Activated naive CD8-positive, alpha-beta T cell treated with anti-CD3 and anti-CD28 coated beads, Interleukin-2, amount 50 U/mL, for 24 hours (primary cell): ENCODE data around the gene ADGRA1.
A peak's percentile ranks its signal among the peaks of the same experiment; 100 is the strongest.

Source experiments
- ATAC-seq: fragments of 150-1000 bp; cut with Tn5 transposase; one replicate; pipeline ENCODE4 v1.10.0; 2021
- DNase-seq: peaks from one replicate; pipeline ENCODE4 v3.0.0; 2021
- H3K27ac Mint-ChIP-seq: one replicate; pipeline ENCODE4 v1.8.0; 2021; ENCODE audit warnings: mild to moderate bottlenecking, mixed read lengths
- H3K27me3 Mint-ChIP-seq: one replicate; pipeline ENCODE4 v1.8.0; 2021; ENCODE audit warnings: mixed read lengths
- H3K36me3 Mint-ChIP-seq: one replicate; pipeline ENCODE4 v1.8.0; 2021; ENCODE audit warnings: low read depth, mixed read lengths
- H3K4me1 Mint-ChIP-seq: one replicate; pipeline ENCODE4 v1.8.0; 2021; ENCODE audit warnings: mixed read lengths
- H3K4me3 Mint-ChIP-seq: one replicate; pipeline ENCODE4 v1.8.0; 2021; ENCODE audit warnings: mild to moderate bottlenecking, moderate library complexity, mixed read lengths
- H3K9me3 Mint-ChIP-seq: one replicate; pipeline ENCODE4 v1.8.0; 2021; ENCODE audit warnings: mixed read lengths

The ADGRA1 gene

GRCh38 chr10:133176546-133176945, 88.8 kb downstream of the ADGRA1 start:
- no peak overlapping the region for H3K4me3 Mint-ChIP-seq
- H3K4me1 Mint-ChIP-seq: no peaks in the 10 kb centered on the region
- H3K9me3 Mint-ChIP-seq: peaks cover 12% of the 10 kb centered on the region
- H3K36me3 Mint-ChIP-seq: peaks cover 5% of the 10 kb centered on the region
- H3K27me3 Mint-ChIP-seq: peaks cover 8% of the 10 kb centered on the region
- ATAC-seq (no peak), DNase-seq (no peak)
- no peak overlapping the region for H3K27ac Mint-ChIP-seq

- H3K36me3 Mint-ChIP-seq: peaks cover 5% of the 10 kb centered on the region
- no peaks in the 10 kb centered on the region for H3K4me1 Mint-ChIP-seq
- peaks cover 7% of the 10 kb centered on the region for H3K27me3 Mint-ChIP-seq
- H3K9me3 Mint-ChIP-seq: peaks cover 12% of the 10 kb centered on the region
- H3K4me3 Mint-ChIP-seq: no peak overlapping the region
- H3K27ac Mint-ChIP-seq: peak overlapping the region; percentile 6
- ATAC-seq (no peak), DNase-seq (no peak)
These were observed 89.8 kb downstream of the ADGRA1 start for GRCh38 chr10:133177380-133178157.

- Mint-ChIP-seq H3K36me3 (peaks cover 5% of the 10 kb centered on the region), H3K27me3 (peaks cover 2% of the 10 kb centered on the region), H3K27ac (no peak overlapping the region), H3K9me3 (peaks cover 12% of the 10 kb centered on the region), H3K4me3 (no peak overlapping the region), H3K4me1 (no peaks in the 10 kb centered on the region)
- DNase-seq (no peak), ATAC-seq (no peak)
These were observed 90.8 kb downstream of the ADGRA1 start for GRCh38 chr10:133178357-133179127.

GRCh38 chr10:133179128-133179520, 91.4 kb downstream of the ADGRA1 start:
- H3K4me3 Mint-ChIP-seq: no peak overlapping the region
- H3K27ac Mint-ChIP-seq: no peak overlapping the region
- H3K4me1 Mint-ChIP-seq: no peaks in the 10 kb centered on the region
- ATAC-seq (no peak), DNase-seq (no peak)
- H3K36me3 Mint-ChIP-seq: peaks cover 5% of the 10 kb centered on the region
- peaks cover 2% of the 10 kb centered on the region for H3K27me3 Mint-ChIP-seq
- H3K9me3 Mint-ChIP-seq: peaks cover 12% of the 10 kb centered on the region

- ATAC-seq: no peak
- H3K27ac Mint-ChIP-seq: no peak overlapping the region
- no peak for DNase-seq
- H3K27me3 Mint-ChIP-seq: peaks cover 2% of the 10 kb centered on the region
- peaks cover 12% of the 10 kb centered on the region for H3K9me3 Mint-ChIP-seq
- H3K4me3 Mint-ChIP-seq: no peak overlapping the region
- peaks cover 5% of the 10 kb centered on the region for H3K36me3 Mint-ChIP-seq
- no peaks in the 10 kb centered on the region for H3K4me1 Mint-ChIP-seq
These were observed 91.9 kb downstream of the ADGRA1 start for GRCh38 chr10:133179651-133180050.

- no peaks in the 10 kb centered on the region for H3K4me1 Mint-ChIP-seq
- peaks cover 12% of the 10 kb centered on the region for H3K9me3 Mint-ChIP-seq
- H3K27me3 Mint-ChIP-seq: peaks cover 2% of the 10 kb centered on the region
- H3K4me3 Mint-ChIP-seq: no peak overlapping the region
- no peak overlapping the region for H3K27ac Mint-ChIP-seq
- ATAC-seq: no peak
- DNase-seq: no peak
- peaks cover 5% of the 10 kb centered on the region for H3K36me3 Mint-ChIP-seq
These were observed 92.7 kb downstream of the ADGRA1 start for GRCh38 chr10:133180192-133180964.

- H3K27me3 Mint-ChIP-seq: peaks cover 2% of the 10 kb centered on the region
- peaks cover 12% of the 10 kb centered on the region for H3K9me3 Mint-ChIP-seq
- no peak for DNase-seq
- H3K27ac Mint-ChIP-seq: no peak overlapping the region
- ATAC-seq: no peak
- peaks cover 5% of the 10 kb centered on the region for H3K36me3 Mint-ChIP-seq
- H3K4me3 Mint-ChIP-seq: no peak overlapping the region
- H3K4me1 Mint-ChIP-seq: no peaks in the 10 kb centered on the region
These were observed 93.4 kb downstream of the ADGRA1 start for GRCh38 chr10:133180965-133181639.
